Measurements from ENCODE around the gene DIPK1B.

The DIPK1B gene

DNA sequence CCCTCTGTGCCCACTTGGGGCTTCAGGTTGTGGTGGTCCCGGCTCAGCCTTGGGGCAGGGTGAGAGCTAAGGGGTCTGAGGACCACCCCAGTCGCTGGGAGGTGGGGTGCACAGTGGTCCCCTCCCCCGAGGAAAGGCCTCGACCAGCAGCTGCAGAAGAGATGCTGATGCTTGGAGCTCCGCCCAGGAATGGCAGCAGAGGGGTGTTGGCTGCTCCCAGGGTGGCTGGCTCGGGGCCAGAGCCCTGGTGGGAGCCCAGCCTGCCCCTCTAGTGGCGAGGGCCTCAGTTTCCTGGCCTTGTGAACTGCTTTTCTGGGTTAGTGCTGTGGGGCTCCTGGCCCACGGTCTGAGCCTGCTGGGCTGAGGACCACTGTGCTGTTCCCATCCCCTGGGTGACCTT is 1.2 kb downstream of the DIPK1B start:
- peak; percentile 52 for DNase-seq (ENCODE audit: low spot score)
- TF ChIP-seq, protein P1, sequence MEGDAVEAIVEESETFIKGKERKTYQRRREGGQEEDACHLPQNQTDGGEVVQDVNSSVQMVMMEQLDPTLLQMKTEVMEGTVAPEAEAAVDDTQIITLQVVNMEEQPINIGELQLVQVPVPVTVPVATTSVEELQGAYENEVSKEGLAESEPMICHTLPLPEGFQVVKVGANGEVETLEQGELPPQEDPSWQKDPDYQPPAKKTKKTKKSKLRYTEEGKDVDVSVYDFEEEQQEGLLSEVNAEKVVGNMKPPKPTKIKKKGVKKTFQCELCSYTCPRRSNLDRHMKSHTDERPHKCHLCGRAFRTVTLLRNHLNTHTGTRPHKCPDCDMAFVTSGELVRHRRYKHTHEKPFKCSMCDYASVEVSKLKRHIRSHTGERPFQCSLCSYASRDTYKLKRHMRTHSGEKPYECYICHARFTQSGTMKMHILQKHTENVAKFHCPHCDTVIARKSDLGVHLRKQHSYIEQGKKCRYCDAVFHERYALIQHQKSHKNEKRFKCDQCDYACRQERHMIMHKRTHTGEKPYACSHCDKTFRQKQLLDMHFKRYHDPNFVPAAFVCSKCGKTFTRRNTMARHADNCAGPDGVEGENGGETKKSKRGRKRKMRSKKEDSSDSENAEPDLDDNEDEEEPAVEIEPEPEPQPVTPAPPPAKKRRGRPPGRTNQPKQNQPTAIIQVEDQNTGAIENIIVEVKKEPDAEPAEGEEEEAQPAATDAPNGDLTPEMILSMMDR (IDR thresholded peaks at IDR 0.05; ENCODE audit: extremely low read depth, missing control alignments), result no peak

DNA sequence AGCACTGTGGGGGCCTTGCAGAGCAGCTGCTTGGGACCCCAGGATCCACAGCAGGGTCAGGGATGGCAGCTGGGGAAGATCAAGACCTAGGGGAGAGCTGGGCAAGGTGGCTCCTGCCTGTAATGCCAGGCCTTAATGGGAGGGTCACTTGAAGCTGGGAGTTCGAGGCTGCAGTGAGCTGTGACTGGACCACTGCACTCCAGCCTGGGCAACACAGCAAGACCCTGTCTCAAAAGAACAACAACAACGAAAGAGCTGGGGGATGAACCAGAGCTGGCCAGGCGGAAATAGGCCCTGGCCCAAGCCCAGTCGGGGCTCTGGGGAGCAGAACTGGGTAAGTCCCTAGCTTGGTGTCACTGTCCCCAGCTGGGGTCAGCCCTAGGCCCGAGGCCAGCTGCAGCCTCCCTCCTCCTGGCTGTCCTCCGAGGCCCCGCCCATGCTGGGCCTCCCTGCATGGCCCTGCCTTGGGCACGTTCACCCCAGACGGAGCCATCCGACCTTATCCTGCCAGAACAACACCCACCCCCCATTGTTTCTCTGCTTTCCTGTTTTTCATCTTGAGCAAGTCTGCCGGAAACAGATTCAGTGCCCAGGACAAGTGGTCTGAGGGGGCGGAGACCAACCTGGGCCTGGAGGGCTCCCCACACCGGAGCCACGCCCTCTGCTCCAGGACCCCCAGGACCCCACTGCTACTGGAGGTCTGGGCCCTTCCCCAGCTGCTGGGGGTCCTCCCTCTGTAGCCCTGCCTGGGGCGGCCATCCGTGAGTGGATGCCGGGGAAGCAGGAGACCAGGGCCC is 1.9 kb downstream of the DIPK1B start:
- no peak for DNase-seq (ENCODE audit: low spot score)
- TF ChIP-seq, protein P1 (IDR thresholded peaks at IDR 0.05; ENCODE audit: extremely low read depth, missing control alignments), result no peak

DNA sequence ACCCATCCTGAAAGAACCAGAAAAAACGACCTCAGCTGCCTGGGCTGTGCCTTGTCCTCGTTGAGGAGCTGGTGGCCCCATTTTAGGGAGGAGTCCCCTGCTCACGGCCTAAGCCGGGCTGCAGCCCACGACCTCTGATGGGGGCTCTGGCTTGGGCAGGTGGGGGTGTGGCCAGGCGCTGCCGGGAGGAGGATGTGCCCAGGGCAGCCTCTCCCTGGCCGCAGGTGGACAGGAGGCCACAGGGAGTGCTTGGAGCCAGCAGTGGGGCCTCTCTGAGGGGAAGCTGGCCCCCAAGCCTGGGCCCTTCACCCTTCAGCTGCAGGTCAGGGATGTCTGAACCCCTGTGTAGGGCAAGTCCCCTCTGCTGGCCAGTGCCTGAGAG is 2.5 kb downstream of the DIPK1B start:
- TF ChIP-seq, protein P1 (IDR thresholded peaks at IDR 0.05; ENCODE audit: extremely low read depth, missing control alignments), result no peak
- DNase-seq (ENCODE audit: low spot score), result no peak

DNA sequence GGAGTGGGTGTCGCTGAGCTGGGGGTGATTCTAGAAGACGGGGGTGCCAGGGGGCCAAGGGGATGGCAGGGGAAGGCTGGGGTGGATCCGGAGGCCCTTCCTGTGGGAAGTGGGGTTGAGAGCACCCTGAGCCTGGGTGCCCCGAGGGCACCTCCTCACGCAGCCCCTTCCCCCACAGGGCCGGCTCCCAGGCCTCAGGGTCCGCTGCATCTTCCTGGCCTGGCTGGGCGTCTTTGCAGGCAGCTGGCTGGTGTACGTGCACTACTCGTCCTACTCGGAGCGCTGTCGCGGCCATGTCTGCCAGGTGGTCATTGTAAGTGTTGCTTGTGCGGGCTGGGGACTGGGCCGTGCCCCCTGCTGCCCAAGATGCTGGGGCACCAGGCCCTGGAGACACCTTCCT is 5.0 kb downstream of the DIPK1B start:
- TF ChIP-seq, protein P1 (IDR thresholded peaks at IDR 0.05; ENCODE audit: extremely low read depth, missing control alignments), result no peak
- no peak for DNase-seq (ENCODE audit: low spot score)

DNA sequence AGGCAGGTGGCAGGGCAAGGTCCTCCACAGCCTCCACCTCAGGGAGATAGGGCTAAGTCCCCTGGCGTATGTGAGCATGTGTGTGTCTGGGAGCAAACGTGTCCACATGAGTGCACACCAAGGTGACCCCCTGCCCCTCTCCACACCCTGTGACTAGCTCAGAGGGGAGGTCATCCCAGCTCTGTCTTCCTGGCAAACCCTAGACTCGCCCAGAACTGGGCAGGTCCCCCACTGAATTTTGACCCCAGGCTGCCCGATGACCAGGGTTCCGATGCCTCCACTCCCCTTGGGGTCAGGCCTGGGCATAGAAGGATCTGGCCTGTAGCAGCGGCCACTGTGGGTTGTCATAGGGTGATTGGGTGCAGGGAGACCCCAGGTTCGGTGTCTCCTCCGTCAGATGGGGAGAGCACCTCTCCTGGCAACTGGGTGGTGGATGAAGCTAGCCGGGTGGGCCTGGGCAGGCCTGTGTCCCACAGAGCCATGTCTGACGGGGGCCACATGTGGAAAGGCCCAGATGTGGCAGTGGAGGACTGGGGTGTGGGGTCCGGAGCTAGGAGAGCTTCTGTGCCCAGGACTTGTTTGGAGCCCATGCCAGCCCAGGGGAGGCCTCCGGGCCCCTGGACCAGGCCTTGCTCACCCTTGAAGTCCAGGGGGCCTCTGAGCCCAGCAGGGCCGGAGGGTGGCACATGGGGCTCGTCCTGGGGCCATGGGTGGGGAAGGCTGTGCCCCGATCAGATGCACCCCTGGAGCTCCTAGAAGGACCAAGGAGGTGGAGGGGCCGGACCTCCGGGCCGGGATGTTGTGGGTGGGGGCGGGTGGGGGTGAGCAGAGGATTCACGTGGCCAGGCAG is 6.2 kb downstream of the DIPK1B start:
- TF ChIP-seq, protein P1 (IDR thresholded peaks at IDR 0.05; ENCODE audit: extremely low read depth, missing control alignments), result no peak
- DNase-seq (ENCODE audit: low spot score), result peak; percentile 32

DNA sequence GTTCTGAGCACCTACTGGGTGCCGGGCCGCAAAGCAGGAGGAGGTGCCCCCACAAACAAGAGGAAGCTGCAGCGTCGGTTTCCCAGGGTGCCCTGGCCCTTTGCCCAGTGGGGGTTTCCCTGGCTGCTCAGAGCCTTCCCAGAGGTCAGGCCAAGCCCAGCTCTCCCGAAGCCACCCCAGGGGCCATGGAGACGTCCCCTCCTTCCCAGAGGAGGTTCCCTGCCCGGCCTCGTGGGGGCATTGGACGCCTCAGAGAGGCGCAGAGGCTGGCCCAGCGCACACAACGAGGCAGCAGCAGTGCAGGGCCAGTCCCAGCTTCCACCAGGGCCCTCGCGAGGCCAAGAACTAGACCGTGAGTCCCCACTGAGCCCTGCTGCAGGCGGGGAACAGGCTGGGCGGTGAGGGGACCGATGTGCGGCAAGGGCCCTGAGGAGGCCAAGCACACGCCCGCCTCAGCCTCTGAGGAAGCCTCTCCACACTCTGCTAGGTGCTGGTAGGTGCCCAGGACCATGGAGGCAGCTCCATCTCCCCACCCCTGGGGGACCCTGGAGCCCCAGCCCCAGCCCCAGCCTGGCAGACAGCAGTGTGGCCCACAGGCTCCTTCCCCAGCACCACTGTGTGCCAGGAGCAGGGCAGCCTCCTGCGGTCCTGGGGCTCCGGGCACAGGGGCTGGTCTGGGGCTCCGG is 7.0 kb downstream of the DIPK1B start:
- TF ChIP-seq, protein P1 (IDR thresholded peaks at IDR 0.05; ENCODE audit: extremely low read depth, missing control alignments), result no peak
- peak; percentile 60 for DNase-seq (ENCODE audit: low spot score)
